IPS-NIHi7 (cell line): ENCODE results near the gene LRPAP1.
"Not testable (repeated sequence)": the region's sequence is repeated elsewhere in the genome, so short reads cannot be mapped to it uniquely, and the experiment has no call there.

Source experiments
- DNase-seq: peaks from one replicate; pipeline ENCODE4 v3.0.0; 2012; ENCODE audit warnings: mixed read lengths; ENCODE audit errors: extremely low spot score

The LRPAP1 gene

DNA sequence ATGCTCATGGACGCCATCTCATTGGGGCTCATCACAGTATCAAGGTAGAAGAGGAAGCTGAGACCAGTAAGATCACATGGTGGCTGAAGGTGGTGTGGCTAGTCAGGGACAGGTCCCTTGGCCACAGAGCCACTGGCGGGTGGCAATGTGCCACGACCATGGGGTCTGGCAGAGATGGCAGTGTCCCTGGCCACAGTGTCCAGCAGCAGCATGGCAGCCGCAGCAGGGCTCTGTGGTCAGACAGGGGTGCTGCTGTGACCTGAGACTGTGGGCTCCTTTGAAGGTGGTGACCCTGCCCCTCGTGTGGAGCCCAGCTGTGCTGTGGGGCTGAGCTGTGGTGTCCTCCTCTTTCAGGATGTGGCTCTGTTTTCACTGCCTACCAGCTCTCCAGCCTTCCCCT, 71.3 kb downstream of the LRPAP1 start:
- DNase-seq, result no peak

DNA sequence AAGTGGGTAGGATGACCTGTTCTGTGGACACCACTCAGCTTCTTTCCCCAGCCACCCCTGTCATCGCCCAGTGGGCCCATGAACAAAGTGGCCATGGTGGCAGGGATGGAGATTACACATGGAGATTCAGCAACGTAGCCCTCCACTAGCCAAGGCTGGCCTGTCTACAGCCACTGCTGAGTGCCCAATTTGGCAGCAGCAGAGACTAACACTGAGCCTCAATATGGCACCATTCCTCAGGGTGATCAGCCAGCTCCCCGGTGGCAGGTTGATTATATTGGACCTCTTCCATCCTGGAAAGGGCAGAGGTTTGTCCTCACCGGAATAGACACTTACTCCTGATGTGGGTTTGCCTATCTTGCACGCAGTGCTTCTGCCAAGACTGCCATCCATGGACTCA, 73.1 kb downstream of the LRPAP1 start:
- DNase-seq, result not testable (repeated sequence)

DNA sequence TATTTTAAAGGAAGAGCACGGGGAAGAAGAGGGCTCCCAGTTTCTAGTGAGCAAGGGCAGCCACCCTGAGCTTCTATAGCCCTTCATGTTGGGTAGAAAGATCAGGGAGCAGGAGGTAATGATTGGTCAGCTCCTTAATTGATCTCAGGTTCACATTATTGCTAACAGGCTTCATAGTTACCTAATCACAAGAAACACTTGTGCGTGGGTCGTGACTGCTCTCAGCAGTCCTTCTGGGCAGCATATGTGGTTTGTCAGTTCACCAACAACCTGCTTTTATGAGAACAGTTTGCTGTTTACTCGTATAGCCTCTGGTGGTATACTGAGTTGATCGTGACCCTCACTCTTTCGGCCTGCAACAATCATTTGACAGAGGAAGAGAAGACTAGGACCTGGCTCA, 73.9 kb downstream of the LRPAP1 start:
- DNase-seq, result no peak

DNA sequence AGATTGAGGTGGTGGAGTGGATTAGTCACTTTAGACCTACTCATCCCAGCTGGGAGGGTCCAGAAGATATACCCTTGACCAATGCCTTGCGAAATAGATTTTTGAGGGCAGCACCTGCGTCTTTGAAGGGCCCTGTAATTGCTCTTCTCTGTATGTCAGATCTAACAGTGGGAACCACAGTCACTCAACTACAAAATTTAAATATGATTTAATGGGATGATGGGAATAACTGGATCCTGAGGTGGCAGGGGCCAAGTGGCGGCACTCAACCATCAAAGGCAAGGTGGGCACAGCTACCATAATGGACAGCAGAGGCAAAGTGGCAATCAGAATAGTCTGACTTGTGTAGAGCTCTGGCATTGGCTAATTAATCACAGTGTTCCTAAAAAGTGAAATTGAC, 76.6 kb downstream of the LRPAP1 start:
- DNase-seq, result not testable (repeated sequence)
